ENCODE data around the gene BRAF.
"Not testable (repeated sequence)": the region's sequence is repeated elsewhere in the genome, so short reads cannot be mapped to it uniquely, and the experiment has no call there.

The BRAF gene

GRCh38 chr7:140917258-140917657 lies 7.5 kb downstream of the BRAF start:
- DNase-seq = no peak

DNA sequence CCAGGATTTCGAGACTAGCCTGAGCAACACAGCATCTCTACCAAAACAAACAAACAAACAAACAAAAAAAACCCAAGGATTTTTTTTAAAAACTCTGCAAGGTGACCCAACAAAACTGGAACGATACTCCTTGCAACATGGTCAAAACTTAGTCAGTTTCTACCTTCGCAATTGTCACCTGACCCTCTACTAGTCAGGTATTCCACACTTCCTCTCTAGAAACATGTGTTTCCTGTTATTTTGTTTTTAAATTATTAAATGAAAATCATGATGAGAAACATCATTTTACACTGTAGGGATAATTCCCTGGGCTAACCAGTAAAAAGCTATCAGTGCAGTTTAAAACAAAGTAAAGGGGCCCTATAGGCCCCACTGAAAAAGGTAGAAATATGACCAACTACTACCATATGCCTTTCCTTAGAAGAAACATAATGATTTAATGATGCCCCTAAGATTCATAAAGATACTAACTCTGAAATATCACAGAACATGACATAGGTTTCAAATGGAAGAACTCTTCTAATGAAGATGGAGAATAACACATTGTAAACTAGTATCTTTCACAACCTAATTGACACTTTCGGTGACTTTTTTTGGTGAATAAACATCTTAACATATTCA lies 8.7 kb downstream of the BRAF start:
- DNase-seq = no peak

- DNase-seq = no peak
These were observed 10.6 kb downstream of the BRAF start for GRCh38 chr7:140914083-140914482.

- not testable (repeated sequence) for DNase-seq
These were observed 11.2 kb downstream of the BRAF start for GRCh38 chr7:140913596-140913928.

GRCh38 chr7:140911746-140912145 lies 13.0 kb downstream of the BRAF start:
- no peak for DNase-seq

GRCh38 chr7:140909476-140910161 lies 15.1 kb downstream of the BRAF start:
- no peak for DNase-seq

- no peak for DNase-seq
These were observed 16.4 kb downstream of the BRAF start for GRCh38 chr7:140908361-140908760.

DNA sequence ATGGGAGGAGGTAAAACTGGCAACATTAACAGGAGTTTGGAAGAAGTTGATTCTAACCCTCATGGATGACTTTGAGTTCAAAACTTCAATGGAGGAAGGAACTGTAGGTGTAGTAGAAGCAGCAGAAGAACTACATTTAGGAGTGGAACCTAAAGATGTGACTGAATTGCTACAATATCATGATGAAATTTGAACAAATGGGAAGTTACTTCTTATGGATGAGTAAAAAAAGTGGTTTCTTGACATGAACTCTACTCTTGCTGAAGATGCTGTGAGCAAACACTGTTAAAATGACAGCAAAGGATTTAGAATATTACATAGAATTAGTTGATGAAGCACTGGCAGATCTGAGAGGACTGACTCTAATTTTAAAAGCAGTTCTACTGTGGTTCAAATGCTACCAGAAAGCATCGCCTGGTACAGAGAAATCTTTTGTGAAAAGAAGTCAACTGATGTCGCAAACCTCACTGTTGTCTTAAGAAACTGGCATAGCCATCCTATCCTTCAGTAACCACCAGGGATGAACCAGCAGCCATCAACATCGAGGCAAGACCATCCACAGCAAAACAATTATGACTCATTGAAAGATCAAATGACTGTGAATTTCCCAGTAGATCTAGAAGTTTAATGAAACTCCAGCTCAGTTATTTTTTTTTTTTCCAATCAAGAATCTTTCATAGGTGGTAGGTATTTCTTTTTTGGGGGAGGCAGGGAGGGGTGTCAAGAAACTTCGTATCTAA lies 20.8 kb downstream of the BRAF start:
- DNase-seq = no peak

- no peak for DNase-seq
These were observed 22.3 kb downstream of the BRAF start for GRCh38 chr7:140902303-140902953.

DNA sequence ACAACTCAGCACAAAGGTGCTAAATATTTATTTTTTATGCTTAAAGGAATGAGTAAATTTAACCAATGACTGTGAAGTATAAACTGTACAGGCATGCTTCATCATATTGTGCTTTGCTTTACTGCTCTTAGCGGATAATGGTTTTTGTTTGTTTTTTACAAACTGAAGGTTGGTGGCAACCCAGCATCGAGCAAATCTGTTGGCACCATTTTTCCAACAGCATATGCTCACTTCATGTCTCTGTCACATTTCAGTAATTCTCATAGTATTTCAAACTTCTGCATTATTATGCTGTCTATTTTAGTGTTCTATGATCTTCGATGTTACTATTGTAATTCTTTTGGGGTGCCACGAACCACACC lies 22.8 kb downstream of the BRAF start:
- no peak for DNase-seq

- DNase-seq = no peak
These were observed 24.8 kb downstream of the BRAF start for GRCh38 chr7:140899883-140900282.

DNA sequence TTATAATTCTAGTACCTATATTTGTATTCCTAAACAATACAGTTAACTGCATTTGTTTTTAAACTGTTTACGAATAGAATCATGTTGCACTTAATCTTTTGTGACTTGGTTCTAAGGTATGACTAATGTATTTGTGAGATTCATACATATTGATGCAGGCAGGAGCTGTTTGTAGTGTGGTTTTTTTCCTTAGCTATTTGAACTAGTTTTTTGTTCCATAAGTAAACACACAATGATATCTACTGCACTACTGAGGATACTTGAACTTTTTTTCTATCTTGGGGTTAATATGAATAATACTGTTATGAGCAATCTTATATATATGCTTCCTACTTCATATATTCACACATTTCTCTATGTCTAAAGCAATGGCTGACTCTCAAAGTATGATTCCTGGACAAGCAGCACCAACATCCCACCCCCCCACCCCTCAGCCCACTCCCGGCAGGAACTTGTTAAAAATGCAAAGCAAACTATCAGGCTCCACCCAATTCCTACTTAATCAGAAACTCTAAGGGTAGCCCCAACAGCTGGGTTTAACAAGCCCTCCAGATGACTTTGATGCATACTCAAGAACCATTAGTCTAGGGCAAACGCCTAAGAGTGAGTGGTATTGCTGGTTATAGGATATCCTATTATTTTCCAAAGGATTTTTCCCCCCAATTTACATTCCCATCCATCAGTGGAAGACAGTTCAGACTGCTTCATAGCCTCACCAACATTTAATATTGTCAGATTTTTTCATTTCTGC lies 25.8 kb downstream of the BRAF start:
- no peak for DNase-seq

- DNase-seq = no peak
These were observed 27.7 kb downstream of the BRAF start for GRCh38 chr7:140896996-140897395.

DNA sequence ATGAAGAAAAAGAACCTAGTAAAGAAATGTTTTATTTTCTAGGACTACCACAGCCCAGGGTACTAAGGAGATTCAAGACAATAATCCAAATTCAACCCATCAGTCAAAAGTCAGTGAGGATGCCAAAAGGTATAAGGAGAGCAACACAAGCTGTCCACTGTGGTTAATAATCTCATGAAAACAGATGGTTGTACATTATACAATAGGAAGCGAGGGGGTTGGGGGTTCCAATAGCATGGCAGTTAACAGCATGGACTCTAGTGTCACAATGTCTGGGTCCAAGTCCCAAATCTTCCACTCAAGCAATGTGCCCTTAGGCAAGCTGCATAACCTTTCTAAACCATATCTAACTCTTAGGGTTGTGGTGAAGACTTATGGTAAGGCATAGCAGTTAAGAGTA lies 35.1 kb downstream of the BRAF start:
- no peak for DNase-seq

DNA sequence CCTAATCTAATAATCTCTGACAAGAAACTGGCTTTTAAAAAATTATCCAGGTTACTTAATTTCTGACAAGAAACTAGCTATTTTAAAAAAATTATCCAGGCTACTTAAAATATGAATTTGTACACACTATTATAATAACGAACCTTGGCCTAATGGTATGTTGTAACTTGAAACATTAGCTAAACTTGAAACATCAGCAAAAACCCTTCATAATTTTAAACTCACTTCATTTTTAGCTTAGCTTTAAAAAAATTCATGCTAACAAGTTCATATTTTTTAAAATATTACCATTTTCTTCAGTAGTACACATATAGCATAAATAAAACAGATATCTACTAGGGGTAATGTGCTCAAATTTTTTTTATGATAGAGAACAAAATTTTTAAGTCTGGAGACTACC lies 35.6 kb downstream of the BRAF start:
- no peak for DNase-seq

- DNase-seq = no peak
These were observed 36.6 kb downstream of the BRAF start for GRCh38 chr7:140888087-140888486.

GRCh38 chr7:140885735-140886334 lies 38.9 kb downstream of the BRAF start:
- DNase-seq = no peak

- DNase-seq = no peak
These were observed 41.4 kb downstream of the BRAF start for GRCh38 chr7:140883378-140883777.

- not testable (repeated sequence) for DNase-seq
These were observed 41.9 kb downstream of the BRAF start for GRCh38 chr7:140882834-140883233.

DNA sequence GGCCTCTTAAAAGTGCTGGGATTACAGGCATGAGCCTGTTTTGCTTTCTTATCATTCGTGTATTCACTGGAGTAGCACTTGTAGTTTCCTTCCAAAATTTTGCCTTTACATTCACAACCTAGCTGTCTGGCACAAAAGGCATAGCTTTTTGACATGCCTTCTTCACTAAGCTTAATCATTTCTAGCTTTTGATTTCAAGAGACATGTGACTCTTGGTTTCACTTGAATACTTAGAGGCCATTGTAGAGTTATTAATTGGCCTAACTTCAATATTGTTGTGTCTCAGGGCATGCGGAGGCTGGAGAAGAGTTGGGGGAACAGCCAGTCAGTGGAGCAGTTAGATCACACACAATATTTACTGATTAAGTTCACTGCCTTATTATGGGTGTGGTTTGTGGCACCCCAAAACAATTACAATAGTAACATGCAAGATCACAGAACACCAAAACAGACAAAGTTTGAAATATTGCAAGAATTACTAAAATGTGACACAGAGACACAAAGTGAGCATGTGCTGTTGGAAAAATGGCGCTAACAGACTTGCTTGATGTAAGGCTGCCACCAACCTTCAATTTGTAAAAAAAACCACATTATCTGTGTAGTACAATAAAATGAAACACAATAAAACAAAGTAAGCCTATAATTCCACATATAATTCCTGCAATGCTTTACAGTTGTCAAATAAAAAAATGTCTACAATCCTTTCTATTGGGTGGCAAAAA lies 43.1 kb downstream of the BRAF start:
- no peak for DNase-seq

- DNase-seq = no peak
These were observed 47.5 kb downstream of the BRAF start for GRCh38 chr7:140877249-140877524.
